ENCODE measurements around the gene ATP1A1. TPM values are rescaled to one million over a fixed set of nuclear protein-coding genes. Genes with fewer than 3 reads are reported as not detected.

The ATP1A1 gene
- total RNA-seq, 1 donor from 2014 or later: 255 TPM

DNA sequence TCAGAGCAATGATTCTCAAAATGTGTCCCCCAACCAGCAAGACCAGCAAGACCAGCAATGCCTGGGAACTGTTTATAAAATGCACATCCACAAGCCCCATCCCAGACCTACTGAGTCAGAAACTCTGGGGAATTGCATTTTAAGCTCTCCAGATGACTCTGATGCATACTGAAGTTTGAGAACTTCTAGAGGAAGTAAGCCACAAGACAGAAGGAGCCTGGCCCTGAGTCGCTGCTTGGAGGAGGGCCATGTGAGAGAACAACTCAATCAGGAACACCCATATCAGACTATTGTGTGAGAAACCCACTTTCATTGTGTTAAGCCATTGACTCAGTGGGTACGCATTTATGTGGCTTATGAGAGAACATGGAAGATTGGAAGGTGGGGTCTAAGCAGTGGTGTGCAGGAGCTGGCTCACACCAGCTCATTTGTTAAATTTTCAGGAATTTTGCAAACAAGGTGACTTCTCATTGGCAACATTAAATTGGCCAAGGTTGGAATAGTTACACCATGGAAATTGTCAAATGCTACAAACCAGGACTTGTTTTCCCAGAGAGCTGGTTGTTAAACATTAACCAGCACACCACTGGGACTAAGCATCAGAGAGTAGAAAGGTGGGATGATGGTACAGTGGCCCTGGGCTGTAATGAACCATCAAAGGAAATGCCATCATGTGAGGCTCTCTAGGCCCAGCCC lies 38.9 kb downstream of the ATP1A1 start:
- peaks cover 0 to 26% of the 10 kb centered on the region in 2 donors for H3K36me3 ChIP-seq
- no peaks in the 10 kb centered on the region for H3K27me3 ChIP-seq
- no peak overlapping the region for H3K4me3 ChIP-seq
- intact Hi-C loops (cut with DNase I): no loop called here
- no peaks in the 10 kb centered on the region for H3K4me1 ChIP-seq
- no peak for DNase-seq (ENCODE audit: low spot score in 2 of 2)
- no peak for TF ChIP-seq CTCF (IDR thresholded peaks at IDR 0.05)
- H3K9me3 ChIP-seq: no peaks in the 10 kb centered on the region
- H3K27ac ChIP-seq: no peak overlapping the region

DNA sequence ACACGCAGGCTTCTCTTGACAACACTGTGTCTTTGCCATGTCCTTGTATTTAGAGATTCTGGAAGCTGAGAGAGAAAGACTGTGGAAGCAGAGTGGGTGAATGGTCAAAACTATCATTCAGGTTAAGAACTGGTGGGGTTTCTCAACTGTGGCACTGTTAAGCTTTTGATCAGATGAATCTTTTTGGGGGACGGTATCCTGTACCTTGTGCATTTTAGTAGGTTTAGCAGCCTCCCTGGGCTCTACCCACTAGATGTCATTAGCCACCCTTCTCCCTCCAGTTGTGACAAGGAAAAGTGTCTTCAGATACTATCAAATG lies 39.4 kb downstream of the ATP1A1 start:
- TF ChIP-seq CTCF (IDR thresholded peaks at IDR 0.05): no peak
- Histone ChIP-seq H3K27ac (no peak overlapping the region), H3K36me3 (peaks cover 0 to 21% of the 10 kb centered on the region in 2 donors), H3K9me3 (no peaks in the 10 kb centered on the region), H3K4me3 (no peak overlapping the region), H3K4me1 (peaks cover 0 to 2% of the 10 kb centered on the region in 2 donors), H3K27me3 (no peaks in the 10 kb centered on the region)
- intact Hi-C loops (cut with DNase I): no loop called here
- no peak for DNase-seq (ENCODE audit: low spot score in 2 of 2)

GRCh38 chr1:116412898-116413297 lies 39.9 kb downstream of the ATP1A1 start:
- no peak for TF ChIP-seq CTCF (IDR thresholded peaks at IDR 0.05)
- intact Hi-C loops (cut with DNase I): no loop called here
- no peak overlapping the region for H3K27ac ChIP-seq
- peaks cover 0 to 16% of the 10 kb centered on the region in 2 donors for H3K36me3 ChIP-seq
- peaks cover 0 to 7% of the 10 kb centered on the region in 2 donors for H3K4me1 ChIP-seq
- no peak overlapping the region for H3K4me3 ChIP-seq
- H3K9me3 ChIP-seq: no peaks in the 10 kb centered on the region
- H3K27me3 ChIP-seq: no peaks in the 10 kb centered on the region
- no peak for DNase-seq (ENCODE audit: low spot score in 2 of 2)

- no peak for DNase-seq (ENCODE audit: low spot score in 2 of 2)
- H3K4me3 ChIP-seq: no peak overlapping the region
- H3K36me3 ChIP-seq: peaks cover 0 to 12% of the 10 kb centered on the region in 2 donors
- H3K27me3 ChIP-seq: no peaks in the 10 kb centered on the region
- peaks cover 0 to 8% of the 10 kb centered on the region in 2 donors for H3K4me1 ChIP-seq
- TF ChIP-seq CTCF (IDR thresholded peaks at IDR 0.05): no peak
- intact Hi-C loops (cut with DNase I): no loop called here
- no peak overlapping the region for H3K27ac ChIP-seq
- no peaks in the 10 kb centered on the region for H3K9me3 ChIP-seq
Observed at GRCh38 chr1:116413414-116413813, 40.4 kb downstream of the ATP1A1 start.

- H3K36me3 ChIP-seq: peaks cover 0 to 5% of the 10 kb centered on the region in 2 donors
- intact Hi-C loops (cut with DNase I): no loop called here
- H3K9me3 ChIP-seq: no peaks in the 10 kb centered on the region
- H3K4me3 ChIP-seq: no peak overlapping the region
- H3K27me3 ChIP-seq: no peaks in the 10 kb centered on the region
- peaks cover 0 to 8% of the 10 kb centered on the region in 2 donors for H3K4me1 ChIP-seq
- TF ChIP-seq CTCF (IDR thresholded peaks at IDR 0.05): no peak
- H3K27ac ChIP-seq: no peak overlapping the region
- DNase-seq (ENCODE audit: low spot score in 2 of 2): no peak
Observed at GRCh38 chr1:116414364-116414763, 41.3 kb downstream of the ATP1A1 start.
